Measurements from ENCODE around the gene SMIM26.

The SMIM26 gene

GRCh38 chr20:18587665-18588573 lies 20.7 kb downstream of the SMIM26 start, which contains the start of gene DTD1:
DTD1 (plus strand) TSS chr20:18588054; CDS start chr20:18588073, 19 bp downstream.
- DNase-seq: peak; percentile 67

GRCh38 chr20:18588574-18588933 lies 21.3 kb downstream of the SMIM26 start:
- DNase-seq: no peak

- no peak for DNase-seq
These were observed 22.9 kb downstream of the SMIM26 start for GRCh38 chr20:18589941-18590674.

GRCh38 chr20:18596270-18596669 lies 29.0 kb downstream of the SMIM26 start:
- no peak for DNase-seq

- DNase-seq: no peak
These were observed 42.5 kb downstream of the SMIM26 start for GRCh38 chr20:18609741-18610140.

GRCh38 chr20:18611492-18611891 lies 44.3 kb downstream of the SMIM26 start:
- DNase-seq: no peak

GRCh38 chr20:18613553-18613952 lies 46.3 kb downstream of the SMIM26 start:
- DNase-seq: no peak

GRCh38 chr20:18614244-18614643 lies 47.0 kb downstream of the SMIM26 start:
- DNase-seq: no peak

- no peak for DNase-seq
These were observed 47.9 kb downstream of the SMIM26 start for GRCh38 chr20:18615020-18615650.

Data from NCI-H1694 (cell line).